RPMI8226 (cell line): ENCODE measurements around the gene CPN2.

Source experiments
- DNase-seq: peaks from one replicate; pipeline ENCODE4 v3.0.0-alpha.2; 2015

The CPN2 gene

DNA sequence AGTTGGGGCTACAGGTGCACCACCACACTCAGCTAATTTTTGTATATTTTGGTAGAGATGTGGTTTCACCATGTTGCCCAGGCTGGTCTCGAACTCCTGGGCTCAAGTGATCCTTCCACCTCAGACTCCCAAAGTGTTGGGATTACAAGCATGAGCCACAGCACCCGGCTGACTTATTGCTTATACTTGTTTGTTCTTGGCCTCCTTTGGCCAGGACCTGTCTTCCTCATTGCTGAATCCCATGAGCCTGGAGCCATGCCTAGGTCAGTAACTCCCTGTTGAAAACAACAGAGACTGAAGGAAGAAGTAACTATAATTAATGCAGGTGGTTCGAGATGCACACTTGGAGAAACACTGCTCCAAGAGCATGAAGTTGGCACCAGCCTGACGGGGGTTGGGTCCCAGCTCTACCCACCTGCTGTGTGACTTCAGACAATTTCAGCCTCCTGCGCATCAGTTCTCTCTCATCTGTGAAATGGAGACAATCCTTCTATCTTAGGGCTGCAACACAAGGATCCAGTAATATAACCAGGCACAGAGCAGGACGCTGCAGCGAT is 38.9 kb downstream of the CPN2 start:
- no peak for DNase-seq

DNA sequence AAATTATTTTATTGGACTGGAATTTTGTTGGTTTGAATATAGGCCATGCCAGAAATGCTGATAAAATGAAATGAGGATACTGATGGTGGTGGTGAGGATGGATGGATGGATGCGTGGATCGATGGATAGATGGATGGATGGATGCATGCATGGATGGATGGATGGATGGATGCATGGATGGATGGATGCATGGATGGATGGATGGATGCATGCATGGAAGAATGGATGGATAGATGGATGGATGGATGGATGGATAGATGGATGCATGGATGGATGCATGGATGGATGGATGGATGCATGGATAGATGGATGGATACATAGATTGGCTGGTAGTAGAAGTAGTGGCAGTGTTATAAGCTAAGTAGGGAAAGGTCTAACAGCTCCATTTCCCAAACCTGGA is 40.1 kb downstream of the CPN2 start:
- no peak for DNase-seq

DNA sequence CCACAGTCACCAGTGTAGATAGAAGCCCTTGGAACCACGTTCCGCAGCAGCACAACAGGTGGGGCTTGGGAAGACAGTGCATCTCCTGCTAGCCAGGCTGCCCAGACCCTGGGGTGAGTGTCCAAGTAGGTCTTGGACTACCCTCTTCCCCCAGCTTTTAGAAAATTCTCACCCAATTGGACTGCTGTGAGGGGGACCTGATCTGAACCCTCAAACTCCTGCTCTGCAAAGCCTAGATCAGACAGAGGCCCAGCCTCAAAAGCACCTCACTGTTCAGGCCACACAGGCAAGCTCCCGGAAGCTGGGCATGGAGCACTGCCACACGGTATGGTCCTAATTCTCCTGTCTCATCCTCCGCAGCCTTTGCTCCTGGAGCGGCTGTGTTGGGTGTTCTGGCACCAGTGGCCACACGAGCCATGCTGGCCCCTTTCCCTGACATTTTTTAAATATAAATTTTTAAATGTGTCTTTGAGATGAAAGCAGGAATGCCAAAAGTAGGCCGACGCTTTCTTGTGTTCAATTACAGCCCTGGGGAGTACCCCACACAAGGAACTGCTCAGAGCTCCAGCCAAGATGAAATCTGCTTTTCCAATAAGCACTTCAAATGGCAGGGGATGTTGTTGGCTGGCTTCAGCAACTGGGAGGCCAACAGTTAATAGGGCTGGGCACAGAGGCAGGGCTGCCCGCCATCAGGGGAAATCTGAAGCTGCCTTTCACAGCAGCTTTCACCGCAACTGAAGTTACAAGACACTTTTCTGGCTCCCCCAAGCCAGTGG is 40.9 kb downstream of the CPN2 start:
- DNase-seq = no peak

DNA sequence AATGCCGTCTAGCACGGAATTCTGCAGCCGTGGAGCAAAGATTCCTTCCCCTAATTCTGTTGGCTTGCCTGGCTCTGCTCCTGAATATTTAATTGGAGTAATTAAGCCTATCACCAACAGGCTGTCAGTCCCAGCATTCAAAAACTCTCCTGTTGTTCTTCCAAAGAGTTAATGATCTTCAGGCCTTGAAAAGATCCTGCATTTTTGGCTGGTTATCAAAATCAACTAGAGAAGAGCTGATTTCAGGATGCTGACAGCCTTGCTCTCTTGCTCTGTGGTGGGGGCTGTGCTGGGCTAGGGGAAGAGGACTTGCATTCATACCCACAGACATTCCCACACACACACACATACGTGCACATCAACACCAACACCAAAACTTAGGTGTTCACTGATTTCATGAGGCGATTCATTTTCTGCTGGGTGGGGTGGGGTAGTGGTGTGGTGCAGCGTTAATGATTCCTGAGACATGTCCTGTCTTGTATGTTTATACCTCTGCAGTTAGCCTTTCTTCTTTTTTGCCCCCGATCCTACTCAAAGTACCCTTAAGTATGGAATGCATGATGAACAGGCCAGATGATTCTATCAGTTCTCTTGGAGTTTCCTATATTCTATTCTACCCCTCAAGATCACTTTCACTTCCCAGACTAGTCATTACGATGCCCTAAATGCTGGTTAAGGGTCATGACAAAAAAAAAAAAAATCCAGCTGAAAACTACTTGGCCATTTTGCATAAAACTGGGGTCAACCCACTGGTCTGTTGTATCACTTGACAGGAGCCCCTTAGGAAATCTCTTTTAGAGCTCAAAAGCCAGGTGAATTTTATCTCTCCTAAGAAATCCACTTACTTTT is 42.3 kb downstream of the CPN2 start:
- DNase-seq = no peak

DNA sequence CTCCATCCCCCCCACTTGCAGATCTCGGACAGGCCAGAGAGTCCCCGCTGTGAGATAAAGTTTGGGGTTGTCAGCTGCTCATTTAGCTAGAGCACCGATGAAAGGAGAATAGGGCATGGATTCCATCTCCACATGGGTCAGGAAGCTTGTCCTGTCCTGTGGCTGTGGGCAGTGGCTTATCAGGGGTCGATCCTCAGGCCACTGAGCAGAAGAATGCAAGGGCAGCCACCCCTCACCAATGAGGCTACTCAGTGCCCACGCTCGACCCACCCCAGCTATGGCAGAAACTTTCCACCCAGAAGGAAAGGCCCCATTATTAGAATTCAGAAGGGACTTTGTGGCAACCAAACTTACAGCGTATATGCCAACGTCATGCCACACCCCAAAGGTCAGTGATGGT is 43.3 kb downstream of the CPN2 start:
- DNase-seq = no peak

DNA sequence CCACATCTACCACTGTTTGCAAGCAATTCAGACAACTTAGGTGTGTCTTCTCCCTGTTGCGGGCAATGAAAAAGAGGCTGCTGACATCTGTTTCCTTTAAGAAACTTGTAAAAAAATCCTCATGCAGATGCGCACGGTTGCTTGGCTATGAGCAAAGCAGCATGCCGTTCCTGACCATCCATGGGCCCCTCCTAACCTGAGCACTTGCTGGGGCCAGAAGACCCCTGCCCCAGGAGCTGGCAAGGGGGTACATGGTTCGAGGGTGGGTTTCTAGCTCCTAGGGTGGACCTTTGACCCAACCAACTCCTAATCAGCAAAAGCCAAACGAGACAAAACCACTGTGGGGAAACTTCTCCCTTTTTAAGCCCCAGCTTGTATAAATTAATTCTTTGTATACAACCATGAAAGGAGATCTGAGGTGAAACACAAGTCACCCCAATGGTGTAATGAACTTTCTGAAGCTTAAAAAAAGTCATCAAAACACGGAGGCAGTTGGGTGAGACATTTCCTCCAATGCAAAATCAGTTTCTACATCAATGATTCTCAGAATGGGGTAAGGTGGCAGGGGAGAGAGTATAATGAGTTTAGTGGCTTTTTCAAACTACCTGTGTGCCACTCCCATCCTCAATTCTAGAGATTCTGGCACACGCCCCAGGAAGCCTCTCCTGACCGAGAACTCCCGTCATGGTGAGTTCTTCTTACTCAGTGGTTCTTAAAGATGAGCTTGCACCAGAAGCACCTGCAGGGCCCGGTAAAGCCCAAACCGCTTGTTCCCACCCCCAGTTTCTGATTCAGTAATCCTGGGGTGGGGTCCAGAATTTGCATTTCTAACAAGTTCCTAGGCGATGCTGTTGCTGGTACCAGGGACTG is 44.1 kb downstream of the CPN2 start:
- DNase-seq = peak; percentile 82

DNA sequence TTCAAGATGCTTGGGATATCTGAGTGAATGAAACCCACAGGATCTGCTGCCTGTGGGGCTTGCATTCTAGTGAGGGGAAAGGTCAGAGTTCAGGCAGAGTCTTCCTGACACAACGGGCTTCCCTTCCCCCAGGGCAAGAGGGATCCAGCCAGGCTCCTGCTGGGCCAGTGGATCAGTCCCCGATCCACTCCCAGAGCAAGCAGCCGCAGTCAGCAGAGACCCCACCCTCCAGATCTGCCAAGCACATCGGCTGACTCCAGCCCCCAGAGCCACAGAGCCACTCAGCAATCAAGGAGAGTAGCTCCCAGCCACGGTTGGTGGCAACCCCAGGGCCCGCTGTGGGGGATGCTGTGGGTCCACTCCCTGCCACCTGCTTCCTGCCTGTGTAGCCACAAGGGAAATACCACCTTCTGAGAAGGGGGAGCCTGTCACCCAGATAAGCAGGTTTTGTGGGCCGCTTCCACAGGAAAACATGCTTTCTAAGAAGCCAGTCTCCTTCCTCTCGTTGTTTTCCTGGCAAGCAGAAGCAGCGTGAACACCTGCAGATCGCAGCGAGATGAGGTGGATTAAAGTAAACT is 44.9 kb downstream of the CPN2 start:
- peak; percentile 85 for DNase-seq

DNA sequence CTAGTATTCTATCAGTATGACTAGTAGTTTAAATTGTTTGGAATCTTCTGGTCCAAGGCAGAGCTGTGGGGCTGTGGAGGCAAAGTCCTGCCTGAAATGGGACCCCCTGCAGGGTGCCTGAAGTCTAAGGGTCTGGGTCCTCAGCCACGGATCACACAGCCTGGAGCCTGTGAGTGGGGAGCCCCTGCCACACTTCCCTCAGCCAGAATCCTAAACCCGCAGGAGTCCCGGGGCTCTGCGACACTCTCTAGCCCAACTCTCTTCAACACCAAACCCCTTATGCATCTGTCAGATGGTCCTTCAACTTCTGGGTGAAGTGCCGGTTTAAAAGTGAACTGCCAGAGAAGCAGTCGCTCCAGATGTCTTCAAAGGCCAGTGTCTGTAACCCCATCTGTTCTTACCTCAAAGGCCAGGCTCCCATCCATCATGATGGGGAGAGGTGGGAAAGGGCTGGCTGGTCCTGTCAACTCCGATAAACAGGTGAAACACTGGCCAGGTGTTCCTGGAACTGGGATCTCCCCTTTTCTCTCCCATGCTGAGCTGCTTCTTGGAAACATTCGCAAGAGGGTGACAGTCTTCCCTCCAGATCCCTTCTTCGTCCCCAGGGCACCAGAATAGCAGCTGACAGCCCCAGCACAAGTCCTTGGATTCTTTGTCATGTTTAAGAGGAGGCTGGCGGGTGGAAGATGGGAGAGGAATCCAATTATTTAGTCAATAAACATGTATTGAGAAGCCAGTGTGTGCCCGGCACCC is 45.6 kb downstream of the CPN2 start:
- no peak for DNase-seq

DNA sequence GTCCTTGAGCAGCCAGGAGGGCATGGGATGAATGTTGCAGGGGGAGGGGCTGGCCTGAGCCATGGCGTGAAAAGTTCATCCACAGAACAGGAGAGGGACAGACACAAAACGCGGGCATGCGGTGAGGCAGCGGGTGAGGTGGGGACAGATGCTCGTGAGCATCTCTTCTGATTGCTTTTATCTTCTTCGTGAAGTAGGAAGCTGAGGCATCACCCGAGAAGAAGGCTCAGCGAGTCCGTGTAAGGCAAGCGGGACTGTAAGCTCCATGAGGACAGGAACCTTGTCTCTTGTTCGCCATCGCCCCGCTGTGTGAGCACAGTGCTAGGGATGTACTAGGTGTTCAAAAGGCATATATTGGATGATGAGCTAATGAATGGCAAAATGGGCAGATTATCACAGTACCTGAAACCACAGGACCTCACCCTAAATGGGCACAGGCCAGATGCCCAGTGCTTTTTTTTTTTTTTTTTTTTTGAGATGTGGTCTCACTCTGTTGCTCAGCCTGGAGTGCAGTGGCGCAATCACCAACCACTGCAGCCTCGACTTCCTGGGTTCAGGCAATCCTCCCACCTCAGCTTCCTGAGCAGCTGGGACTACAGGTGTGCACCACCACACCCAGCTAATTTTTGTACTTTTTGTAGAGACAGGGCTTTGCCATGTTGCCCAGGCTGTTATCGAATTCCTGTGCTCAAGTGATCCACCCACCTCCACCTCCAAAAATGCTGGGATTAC is 46.8 kb downstream of the CPN2 start:
- DNase-seq = no peak

DNA sequence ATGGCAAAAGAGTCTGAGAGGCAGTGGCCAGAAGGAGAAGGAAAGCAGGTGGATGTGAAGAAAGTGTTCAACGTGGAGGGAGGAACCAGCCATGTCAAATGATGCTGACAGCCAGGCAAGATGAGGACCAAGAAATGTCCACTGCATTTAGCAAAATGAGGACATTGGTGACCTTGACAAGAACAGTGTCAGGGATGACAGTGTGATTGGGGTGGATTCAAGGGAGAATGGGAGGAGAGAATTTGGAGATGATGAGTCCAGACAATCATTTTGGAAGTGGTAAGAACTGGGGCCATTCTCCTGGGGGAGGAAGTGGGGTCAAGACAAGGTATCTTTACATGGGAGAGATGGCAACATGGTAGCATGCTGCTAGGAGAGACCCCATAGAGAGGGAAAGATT is 47.4 kb downstream of the CPN2 start:
- DNase-seq = no peak

DNA sequence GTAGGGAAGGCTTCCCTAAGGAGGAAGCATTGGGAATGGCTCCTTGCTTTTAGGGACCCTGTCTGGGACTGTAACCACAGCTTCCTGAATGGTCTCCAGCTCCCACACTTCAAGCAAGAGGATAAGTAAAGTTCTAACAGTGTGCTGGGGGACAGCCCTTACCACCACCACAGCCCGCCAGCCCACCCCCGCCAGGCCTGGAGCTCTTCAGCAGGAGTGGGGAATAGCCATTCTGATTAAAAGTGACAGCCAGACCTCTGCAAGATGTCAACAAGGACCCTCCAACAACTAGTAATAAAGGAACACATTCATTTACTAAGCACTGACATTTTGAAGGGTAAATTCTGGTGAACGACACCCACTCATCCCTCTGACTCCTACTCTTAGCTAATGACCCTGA is 49.4 kb downstream of the CPN2 start:
- DNase-seq = no peak

DNA sequence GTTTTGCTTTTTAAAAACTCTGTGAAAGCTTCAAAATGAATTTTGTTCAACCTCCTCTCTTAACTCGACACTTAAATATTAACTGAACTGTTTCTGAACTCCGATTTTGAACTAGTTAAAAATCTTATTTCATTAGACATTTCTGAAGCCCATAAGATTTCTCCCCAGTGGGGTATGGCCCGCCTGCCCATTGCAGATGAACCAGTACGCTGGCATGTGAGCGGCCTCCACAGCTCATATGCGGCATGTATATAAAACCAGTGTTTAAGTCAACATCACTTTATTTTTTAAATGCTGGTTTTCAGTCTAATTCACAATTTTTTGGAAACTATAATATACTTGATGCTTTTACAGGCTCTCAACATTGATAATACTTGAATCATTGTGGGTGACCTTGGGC is 50.2 kb downstream of the CPN2 start:
- DNase-seq = no peak

DNA sequence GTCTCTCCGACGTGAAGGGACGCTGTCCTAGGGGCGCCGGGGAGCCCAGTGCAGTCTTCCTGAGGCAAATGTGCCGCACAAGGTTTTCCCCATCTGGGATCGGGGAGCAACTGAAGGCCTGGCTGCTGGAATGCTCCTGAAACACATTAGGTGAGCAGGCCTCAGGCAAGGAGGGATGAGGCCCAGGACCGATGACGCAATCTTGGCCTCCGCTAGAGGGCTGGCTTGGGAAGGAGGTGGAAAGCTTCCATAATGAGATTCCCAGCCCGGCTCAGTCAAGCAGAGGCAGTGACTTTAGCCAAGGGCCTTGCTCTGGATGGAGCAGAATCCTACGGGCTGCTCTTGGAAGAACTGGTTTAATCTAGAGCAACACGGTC is 50.8 kb downstream of the CPN2 start:
- DNase-seq = no peak

DNA sequence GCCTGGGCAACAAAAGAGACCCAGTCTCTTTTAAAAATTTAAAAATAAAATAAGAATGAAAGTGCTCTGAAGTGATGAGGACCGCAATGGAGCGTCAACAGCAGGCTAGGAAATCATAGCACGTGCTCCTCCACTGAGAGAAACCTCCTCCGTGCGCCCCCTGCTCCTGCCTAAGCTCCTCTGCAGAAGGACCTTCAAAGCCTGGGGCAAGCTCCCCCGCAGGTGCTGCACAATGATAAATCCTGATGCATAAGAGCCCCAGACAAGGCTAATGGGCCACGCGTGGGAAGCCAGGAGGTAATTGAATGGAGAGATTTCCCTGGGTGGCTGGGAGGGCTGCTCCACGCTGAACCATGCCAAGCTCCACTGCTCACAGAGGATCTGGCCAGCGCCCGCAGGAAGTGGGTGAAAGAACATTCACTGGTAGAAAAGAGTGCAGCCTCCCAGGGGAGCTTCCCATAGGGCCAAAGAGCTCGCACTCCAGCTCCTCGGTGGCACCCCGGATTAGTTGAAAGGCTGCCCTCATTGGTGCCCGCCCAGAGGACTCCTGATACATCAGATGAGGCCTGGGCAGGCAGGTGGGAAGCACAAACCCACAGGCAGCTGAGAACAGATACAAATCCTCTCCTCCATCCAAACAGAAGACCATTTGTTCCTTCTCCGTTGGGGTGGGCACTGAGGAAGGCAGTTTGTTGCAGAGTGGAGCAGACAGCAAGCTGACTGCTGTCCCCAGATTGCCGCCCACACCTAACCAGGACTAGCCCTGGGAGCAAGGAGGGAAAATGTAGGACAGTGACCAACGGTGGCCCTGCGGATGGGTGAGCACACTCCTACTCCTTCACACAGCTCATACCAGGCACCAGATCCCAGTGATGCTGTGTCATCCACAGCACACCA is 52.5 kb downstream of the CPN2 start:
- no peak for DNase-seq

DNA sequence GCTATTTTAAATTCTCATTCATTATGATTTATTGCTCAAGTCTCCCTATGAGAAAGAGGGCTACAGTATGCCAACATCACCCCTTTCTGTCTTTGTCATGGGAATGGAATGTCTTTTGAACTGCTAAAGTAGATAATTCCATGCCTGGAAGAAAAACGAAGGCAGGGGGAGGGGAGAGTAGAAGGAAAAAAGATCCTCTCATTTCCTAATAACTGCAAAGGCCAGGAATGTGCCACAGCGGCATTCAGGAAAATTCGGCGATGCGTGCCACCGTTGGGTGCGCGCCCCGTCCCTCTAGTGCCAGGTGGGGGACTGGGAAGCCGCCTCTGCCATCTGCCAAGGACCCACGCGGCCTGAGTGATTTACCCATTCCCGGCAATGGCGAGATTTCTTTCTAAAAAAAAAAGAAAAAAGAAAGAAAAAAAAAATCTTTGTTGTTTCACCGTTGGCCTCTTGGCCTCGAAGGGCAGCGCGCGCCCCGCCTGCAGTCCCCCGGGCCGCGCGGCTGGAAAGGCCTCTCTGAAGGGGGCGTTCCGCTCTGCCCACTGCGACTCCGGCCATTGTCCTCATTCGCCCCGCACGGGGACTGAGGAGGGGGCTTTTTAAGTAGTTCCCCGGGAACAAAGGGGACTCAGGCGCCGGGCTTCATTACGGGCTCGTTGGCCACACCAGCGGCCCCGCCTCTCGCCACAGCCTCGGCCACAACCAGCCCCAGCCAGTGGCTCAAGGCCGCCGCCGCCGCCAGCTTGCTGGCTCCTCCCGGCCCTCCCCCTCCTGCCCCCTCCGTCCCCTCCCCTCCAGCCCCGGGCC is 54.5 kb downstream of the CPN2 start:
- DNase-seq = no peak

DNA sequence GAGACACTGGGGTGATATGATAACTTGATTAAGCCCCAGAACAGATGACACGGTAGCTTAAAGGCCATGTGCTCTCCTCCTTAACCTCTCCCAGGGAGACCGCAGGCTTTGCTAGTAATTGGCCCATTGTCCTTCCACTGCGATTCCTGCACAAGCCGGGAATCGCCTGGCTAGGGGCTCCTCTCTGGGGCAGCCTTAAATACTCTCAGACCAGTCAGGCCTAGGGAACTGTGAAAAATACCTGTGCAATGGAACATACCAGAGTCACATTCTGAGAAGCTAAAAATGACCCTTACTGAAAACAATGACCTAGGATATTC is 56.3 kb downstream of the CPN2 start:
- no peak for DNase-seq

DNA sequence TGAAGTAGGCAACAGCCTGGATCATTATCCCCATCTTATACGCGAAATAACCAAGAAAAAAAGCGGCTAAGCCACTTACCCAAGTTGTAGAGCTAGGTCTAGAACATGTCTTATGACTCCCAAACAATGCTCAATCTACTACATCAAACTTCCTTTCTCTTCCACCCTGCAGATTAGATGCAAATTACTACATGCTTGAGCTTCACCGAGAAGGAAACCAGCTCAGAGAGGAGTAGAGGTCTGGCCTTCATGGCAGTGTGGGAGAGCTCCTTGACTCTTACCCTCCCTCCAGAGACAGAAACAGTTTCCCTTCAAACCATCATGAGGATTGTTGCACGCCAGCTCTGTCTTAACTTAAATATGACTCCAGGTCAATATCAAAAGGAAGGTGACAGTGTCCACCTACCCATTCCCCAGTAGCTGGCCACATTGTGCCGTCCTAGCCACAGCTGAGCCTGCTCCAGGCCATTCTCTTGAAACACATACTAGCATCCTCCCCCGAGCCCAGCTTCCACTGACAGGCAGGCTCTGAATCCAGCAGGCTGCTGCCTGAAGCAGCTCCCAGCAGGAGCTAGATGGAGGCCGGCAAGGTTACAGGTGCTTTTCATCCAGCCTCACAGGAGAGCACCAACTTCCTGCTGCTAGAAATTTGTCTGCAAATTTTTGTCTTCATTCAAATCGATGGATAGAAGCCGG is 56.8 kb downstream of the CPN2 start:
- DNase-seq = no peak

DNA sequence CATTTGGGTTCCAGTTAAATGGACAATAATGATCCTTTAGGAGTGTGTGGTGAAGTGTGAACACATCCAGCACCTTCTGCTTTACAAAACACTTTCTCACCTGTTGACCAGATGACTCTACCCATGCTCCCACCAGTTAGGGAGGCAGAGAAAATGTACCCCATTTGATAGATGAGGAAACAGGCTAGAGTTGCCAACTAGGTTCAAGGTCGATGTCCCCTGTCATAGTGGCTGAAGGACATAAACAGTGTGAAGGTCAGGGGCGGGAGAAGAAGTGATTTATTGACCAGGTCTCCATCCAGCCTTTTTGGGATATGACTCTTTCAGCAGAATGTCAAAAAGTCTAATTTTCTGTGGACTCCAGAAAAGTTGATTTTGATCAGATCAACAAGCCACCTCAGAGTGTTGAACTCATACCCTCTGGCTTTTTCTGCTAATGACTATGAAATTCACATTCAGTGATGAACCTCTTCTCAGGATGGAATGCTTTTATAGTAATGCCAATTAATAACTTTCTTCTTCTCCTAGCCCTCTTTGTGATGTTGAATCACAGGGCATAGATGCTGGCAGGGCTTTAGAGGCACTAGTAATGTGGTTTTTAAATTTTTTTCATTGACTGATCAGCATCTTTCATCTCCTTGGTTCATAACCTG is 57.5 kb downstream of the CPN2 start:
- no peak for DNase-seq
